Pericardium fibroblast (primary cell): ENCODE measurements around the gene TOR1AIP1. TPM values are rescaled to one million over a fixed set of nuclear protein-coding genes. Genes with fewer than 3 reads are reported as not detected.

ENCODE experiments used
- total RNA-seq: library from RNA; depleted of rRNA; stranded (reverse); fragments of >200 nt; gene quantifications from 2 replicates; pipeline ENCODE4 v1.2.3, GENCODE V29; 2015

TOR1AIP1 gene
- total RNA-seq: 54.3 and 69.9 TPM in 2 replicates

GRCh38 chr1:179882253-179883039, at the start of gene TOR1AIP1:
TSS of gene TOR1AIP1 (plus strand) at chr1:179882285. CDS start at chr1:179882503, 218 bp downstream.

GRCh38 chr1:179877586-179878265, 4.4 kb upstream of the TOR1AIP1 start, which contains the start of gene TOR1AIP2:
TSS of gene TOR1AIP2 (minus strand) at chr1:179877803. CDS start at chr1:179852665, 25,138 bp downstream.

GRCh38 chr1:179954493-179955286, 72.6 kb downstream of the TOR1AIP1 start, which contains the start of gene CEP350:
TSS of gene CEP350 (plus strand) at chr1:179954810. CDS start at chr1:179986182, 31,372 bp downstream.

Other genes starting within 250 kb of the TOR1AIP1 start
- not detected in 2 replicates for gene FAM163A, start 139.0 kb upstream of the TOR1AIP1 start, total RNA-seq
- gene TOR1AIP2, start 4.5 kb upstream of the TOR1AIP1 start, total RNA-seq: 54.1 and 55.9 TPM in 2 replicates
- 18.7 and 28.9 TPM in 2 replicates for gene CEP350, start 72.5 kb downstream of the TOR1AIP1 start, total RNA-seq